Aorta (tissue), 5 donors: ENCODE data around the gene SMURF1. TPM values are rescaled to one million over a fixed set of nuclear protein-coding genes. Genes with fewer than 3 reads are reported as not detected.

Experiments
- ATAC-seq: fragments of 200-7000 bp; cut with Tn5 transposase; one replicate; pipeline ENCODE4 v1.9.1; 2022; ENCODE audit warnings: moderate library complexity; ENCODE audit not compliant: low FRiP score
- DNase-seq, 2 donors: peaks; one replicate each; pipeline ENCODE4 v3.0.0-alpha.2; 2020
- H3K27ac ChIP-seq, 2 donors: one replicate each; pipeline ENCODE4 v1.5.1; 2013; ENCODE audit warnings: low read length in 2 of 2, mild to moderate bottlenecking in 2 of 2, moderate library complexity in 2 of 2, control low read depth in 1 of 2, inconsistent platforms in 1 of 2, low read depth in 1 of 2
- H3K27me3 ChIP-seq, 2 donors: one replicate each; pipeline ENCODE4 v1.6.1; 2013; ENCODE audit warnings: control low read depth in 1 of 2, low read length in 1 of 2, mild to moderate bottlenecking in 1 of 2, moderate library complexity in 1 of 2; ENCODE audit not compliant: insufficient read depth in 2 of 2, control insufficient read depth in 1 of 2
- H3K36me3 ChIP-seq, 2 donors: one replicate each; pipeline ENCODE4 v1.6.1; 2013; ENCODE audit warnings: control low read depth in 1 of 2, low read length in 1 of 2, mild to moderate bottlenecking in 1 of 2; ENCODE audit not compliant: insufficient read depth in 2 of 2, control insufficient read depth in 1 of 2
- H3K4me1 ChIP-seq, 2 donors: one replicate each; pipeline ENCODE4 v1.6.1; 2013; ENCODE audit warnings: low read length in 2 of 2, control low read depth in 1 of 2, mild to moderate bottlenecking in 1 of 2, moderate library complexity in 1 of 2; ENCODE audit not compliant: insufficient read depth in 2 of 2, control insufficient read depth in 1 of 2
- H3K4me3 ChIP-seq, 2 donors: one replicate each; pipeline ENCODE4 v1.5.1; 2013; ENCODE audit warnings: low read length in 2 of 2, control low read depth in 1 of 2, mild to moderate bottlenecking in 1 of 2
- H3K9me3 ChIP-seq: one replicate; pipeline ENCODE4 v1.6.1; 2013; ENCODE audit warnings: mild to moderate bottlenecking, low read length; ENCODE audit not compliant: control insufficient read depth
- WGBS, 2 donors: extraction: QIAGEN DNeasy Blood & Tissue Kit; methylation state at CpG; one replicate each; pipeline ENCODE4 v1.1.7; 2013; 5-methylcytosine and 5-hydroxymethylcytosine counted together
- intact Hi-C, 2 donors: fragments of 100-400 bp; cut with DNase I; formaldehyde crosslinking; loops; one replicate each; pipeline versions ENCODE4 v1.14.2 to v1.15.0; 2022
- polyA plus RNA-seq, 2 donors: library from polyadenylated mRNA; stranded (reverse); fragments of 200-250 nt; gene quantifications; one replicate each; pipeline ENCODE4 v1.2.3, GENCODE V29; 2013
- total RNA-seq, 2 donors: library from RNA; stranded (reverse); fragmentation: NEBNext Ultra II Directional; extraction: Animal tissue kit (Norgen Biotek cat#: 25700); gene quantifications; one replicate each; pipeline ENCODE4 v1.2.1, GENCODE V29; 2021
- donor health status: healthy with polysubstance abuse.
- donor health status: Bipolar disorder and iron deficiency.
- donor health status: DM: no; HTN: no; CAD: no.
- donor health status: DM: no; HTN: no; CAD: no.
- donor health status: DM: yes; HTN: yes; CAD: no.

Gene SMURF1
- total and polyA plus RNA-seq, 4 donors = 8.1 to 47.9 (median 30.5) TPM

DNA sequence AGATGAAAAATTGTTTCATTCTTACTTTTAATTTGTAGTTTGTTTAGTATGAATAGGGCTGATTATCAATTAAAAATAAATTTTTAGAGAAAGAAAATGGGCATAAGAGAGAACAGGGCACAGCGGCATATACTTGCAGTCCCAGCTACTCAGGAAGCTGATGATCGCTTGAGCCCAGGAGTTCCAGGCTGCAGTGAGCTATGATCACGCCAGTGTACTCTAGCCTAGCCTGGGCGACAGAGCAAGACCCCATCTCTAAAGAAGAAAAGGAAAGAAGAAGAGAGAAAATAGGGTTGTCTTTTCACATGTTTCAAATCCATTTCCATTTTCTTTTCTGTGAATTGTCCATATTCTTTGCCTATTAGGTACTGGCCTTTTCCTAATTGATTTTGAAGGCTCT, 8.0 kb downstream of the SMURF1 start:
- H3K36me3 ChIP-seq = no peaks in the 10 kb centered on the region
- H3K4me1 ChIP-seq = peaks cover 4 to 15% of the 10 kb centered on the region in 2 donors
- H3K27me3 ChIP-seq = no peaks in the 10 kb centered on the region
- no peaks in the 10 kb centered on the region for H3K9me3 ChIP-seq
- 89 to 90% methylated on average over 4 of the region's 4 CpGs for WGBS, 2 donors
- ATAC-seq = no peak
- H3K4me3 ChIP-seq = no peak overlapping the region
- intact Hi-C loops = no loop called here
- H3K27ac ChIP-seq = no peak overlapping the region
- no peak for DNase-seq

DNA sequence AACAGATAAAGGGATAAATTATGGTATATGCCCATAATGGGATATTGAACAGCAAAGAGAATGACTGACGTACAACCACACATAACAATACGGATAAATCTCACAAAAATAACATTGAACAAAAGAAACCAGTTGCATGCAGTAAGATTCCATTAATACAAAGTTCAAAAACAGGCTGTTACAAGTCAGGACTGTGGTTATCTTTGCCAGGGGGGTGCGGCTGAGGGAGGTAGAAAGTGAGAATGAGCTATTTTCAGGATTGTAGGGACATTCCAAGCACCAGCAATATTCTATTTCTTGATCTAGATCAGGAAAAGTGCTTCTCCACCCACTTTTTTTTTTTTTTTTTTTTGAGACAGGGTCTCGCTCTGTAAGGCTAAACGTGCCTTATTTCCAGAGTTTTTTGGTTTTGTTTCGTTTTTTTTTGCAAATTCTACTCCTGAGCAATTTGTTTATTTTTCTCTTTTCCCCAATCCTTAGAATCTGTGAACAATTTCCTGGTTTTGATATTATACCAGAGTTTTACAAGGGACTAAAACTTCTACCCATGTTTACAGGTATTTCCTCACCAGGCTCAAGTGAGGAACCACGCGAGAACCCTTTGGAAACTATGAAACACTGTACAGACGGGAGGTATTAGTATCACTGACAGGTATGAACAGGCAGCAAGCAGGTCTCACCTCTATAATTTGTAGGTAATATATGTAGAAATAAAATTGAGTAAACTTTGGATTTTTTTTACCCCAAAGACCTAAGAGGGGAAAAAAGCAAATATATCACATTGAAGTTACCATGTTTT, 9.9 kb downstream of the SMURF1 start:
- DNase-seq (no peak), ATAC-seq (no peak)
- intact Hi-C loops = no loop called here
- peak overlapping the region in 1 of 2 donors; percentile 26 for H3K4me3 ChIP-seq
- H3K27ac ChIP-seq = peak overlapping the region; percentile 67 to 78
- H3K4me1 ChIP-seq = peaks cover 4 to 17% of the 10 kb centered on the region in 2 donors
- no peaks in the 10 kb centered on the region for H3K9me3 ChIP-seq
- no peaks in the 10 kb centered on the region for H3K27me3 ChIP-seq
- whole genome bisulfite sequencing, 2 donors = 13 to 15% methylated on average over 9 of the region's 9 CpGs
- no peaks in the 10 kb centered on the region for H3K36me3 ChIP-seq

DNA sequence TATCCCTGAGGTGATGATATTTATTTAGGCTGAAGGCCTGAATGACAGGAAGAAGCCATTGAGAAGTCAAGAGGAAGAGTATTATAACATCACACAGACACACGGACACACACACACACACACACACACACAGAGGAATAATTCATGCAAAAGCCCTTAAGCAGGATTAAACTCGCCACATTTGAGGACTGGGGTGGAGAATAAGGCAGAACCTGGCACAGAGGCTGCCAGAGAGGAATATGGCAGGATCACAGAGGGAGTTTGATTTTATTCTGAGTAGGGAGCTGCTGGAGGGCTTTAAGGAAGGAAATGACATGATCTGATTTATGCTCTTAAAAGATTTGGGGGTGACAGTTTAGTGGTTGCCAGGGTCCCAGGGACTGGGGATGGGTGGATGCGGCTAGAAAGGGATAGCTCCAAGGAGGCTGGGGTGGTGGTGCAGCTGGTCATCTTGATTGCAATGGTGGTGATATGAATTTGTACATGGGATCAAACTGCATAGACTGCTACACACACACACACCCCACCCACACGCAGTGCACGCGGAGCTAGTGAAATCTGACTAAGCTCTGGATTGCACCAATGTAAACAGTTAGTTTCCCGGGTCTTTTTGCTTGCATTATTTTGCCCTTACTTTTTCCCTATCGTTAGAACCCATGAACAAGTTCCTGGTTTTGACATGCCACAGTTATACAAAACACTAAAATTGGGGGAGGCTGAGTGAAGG, 11.2 kb downstream of the SMURF1 start:
- no peaks in the 10 kb centered on the region for H3K27me3 ChIP-seq
- WGBS, 2 donors = 54 to 60% methylated on average over 8 of the region's 8 CpGs
- H3K4me1 ChIP-seq = peaks cover 4 to 16% of the 10 kb centered on the region in 2 donors
- DNase-seq = no peak
- no peaks in the 10 kb centered on the region for H3K36me3 ChIP-seq
- no peaks in the 10 kb centered on the region for H3K9me3 ChIP-seq
- peak overlapping the region; percentile 12 to 30 for H3K27ac ChIP-seq
- intact Hi-C loops = no loop called here
- no peak overlapping the region for H3K4me3 ChIP-seq
- ATAC-seq = no peak

- WGBS, 2 donors = 94 to 98% methylated on average over 2 of the region's 2 CpGs
- peaks cover 4 to 23% of the 10 kb centered on the region in 2 donors for H3K4me1 ChIP-seq
- no peaks in the 10 kb centered on the region for H3K27me3 ChIP-seq
- H3K9me3 ChIP-seq = no peaks in the 10 kb centered on the region
- no peak for DNase-seq
- H3K36me3 ChIP-seq = no peaks in the 10 kb centered on the region
- ATAC-seq = no peak
- intact Hi-C loops = no loop called here
- H3K27ac ChIP-seq = peak overlapping the region in 1 of 2 donors; percentile 8
- no peak overlapping the region for H3K4me3 ChIP-seq
Measured at GRCh38 chr7:99131290-99131689, 12.6 kb downstream of the SMURF1 start.

GRCh38 chr7:99129536-99129935, 14.4 kb downstream of the SMURF1 start:
- no peak for DNase-seq
- 91 to 93% methylated on average over 6 of the region's 6 CpGs for WGBS, 2 donors
- ATAC-seq = no peak
- Histone ChIP-seq H3K4me1 (peaks cover 7 to 27% of the 10 kb centered on the region in 2 donors), H3K27me3 (no peaks in the 10 kb centered on the region), H3K9me3 (no peaks in the 10 kb centered on the region), H3K36me3 (no peaks in the 10 kb centered on the region), H3K4me3 (no peak overlapping the region), H3K27ac (no peak overlapping the region)
- intact Hi-C loops = no loop called here

DNA sequence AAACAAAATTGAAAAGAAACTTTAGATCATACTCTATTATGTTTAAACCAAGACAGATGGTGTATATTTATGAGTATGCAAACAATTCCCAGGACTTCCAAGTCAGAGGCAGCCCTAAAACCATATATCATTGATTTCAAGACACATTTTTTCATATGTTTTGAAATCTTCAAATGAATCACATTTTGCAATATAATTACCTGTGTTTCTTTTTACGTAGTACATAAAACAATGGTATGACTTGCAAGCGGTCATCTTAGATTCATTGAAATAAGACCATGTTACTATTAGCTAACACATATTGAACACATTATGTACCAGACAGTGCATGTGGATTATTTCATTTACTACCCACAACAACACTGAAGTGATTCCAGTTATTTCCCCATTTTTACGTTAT, 14.9 kb downstream of the SMURF1 start:
- Histone ChIP-seq H3K4me1 (peaks cover 8 to 28% of the 10 kb centered on the region in 2 donors), H3K4me3 (no peak overlapping the region), H3K36me3 (no peaks in the 10 kb centered on the region), H3K27ac (no peak overlapping the region), H3K9me3 (no peaks in the 10 kb centered on the region), H3K27me3 (no peaks in the 10 kb centered on the region)
- DNase-seq (no peak), ATAC-seq (no peak)
- 89 to 93% methylated on average over 3 of the region's 3 CpGs for WGBS, 2 donors
- intact Hi-C loops = no loop called here

- 54 to 56% methylated on average over 11 of the region's 11 CpGs for WGBS, 2 donors
- DNase-seq = no peak
- H3K4me1 ChIP-seq = peaks cover 10 to 28% of the 10 kb centered on the region in 2 donors
- no peak for ATAC-seq
- no peaks in the 10 kb centered on the region for H3K9me3 ChIP-seq
- H3K36me3 ChIP-seq = no peaks in the 10 kb centered on the region
- no peaks in the 10 kb centered on the region for H3K27me3 ChIP-seq
- H3K27ac ChIP-seq = peak overlapping the region in 1 of 2 donors; percentile 53
- no peak overlapping the region for H3K4me3 ChIP-seq
- intact Hi-C loops = no loop called here
Measured at GRCh38 chr7:99128076-99128950, 15.6 kb downstream of the SMURF1 start.

DNA sequence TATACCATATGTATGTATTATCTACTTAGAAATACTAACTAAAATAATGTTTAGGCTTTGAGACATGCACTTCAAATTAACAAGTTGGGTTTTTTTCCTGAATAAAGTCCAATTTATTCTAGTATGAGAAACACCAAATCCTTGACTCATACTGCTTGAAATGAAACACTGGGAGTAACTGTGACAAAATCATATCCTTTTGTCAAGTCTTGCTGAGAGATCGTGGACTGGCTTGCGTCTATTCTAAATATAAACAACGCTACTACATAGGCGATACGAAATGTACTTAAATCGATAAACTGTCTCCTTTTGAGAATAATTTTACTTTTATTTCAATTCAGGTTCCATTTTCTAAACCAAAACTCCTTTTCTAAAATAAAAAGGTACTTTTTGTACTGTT, 16.3 kb downstream of the SMURF1 start:
- Histone ChIP-seq H3K9me3 (no peaks in the 10 kb centered on the region), H3K4me1 (peaks cover 10 to 28% of the 10 kb centered on the region in 2 donors), H3K27me3 (no peaks in the 10 kb centered on the region), H3K4me3 (no peak overlapping the region), H3K27ac (no peak overlapping the region), H3K36me3 (no peaks in the 10 kb centered on the region)
- ATAC-seq (no peak), DNase-seq (no peak)
- WGBS, 2 donors = 16 to 24% methylated on average over 6 of the region's 6 CpGs
- intact Hi-C loops = no loop called here
